HG03095 (cell line): ENCODE data around the gene CHRND.

Experiments used
- ATAC-seq: cut with Tn5 transposase; IDR thresholded peaks from one replicate; pipeline ENCODE4 v1.9.1; 2021; ENCODE audit warnings: moderate library complexity; ENCODE audit not compliant: unreplicated experiment

CHRND gene

DNA sequence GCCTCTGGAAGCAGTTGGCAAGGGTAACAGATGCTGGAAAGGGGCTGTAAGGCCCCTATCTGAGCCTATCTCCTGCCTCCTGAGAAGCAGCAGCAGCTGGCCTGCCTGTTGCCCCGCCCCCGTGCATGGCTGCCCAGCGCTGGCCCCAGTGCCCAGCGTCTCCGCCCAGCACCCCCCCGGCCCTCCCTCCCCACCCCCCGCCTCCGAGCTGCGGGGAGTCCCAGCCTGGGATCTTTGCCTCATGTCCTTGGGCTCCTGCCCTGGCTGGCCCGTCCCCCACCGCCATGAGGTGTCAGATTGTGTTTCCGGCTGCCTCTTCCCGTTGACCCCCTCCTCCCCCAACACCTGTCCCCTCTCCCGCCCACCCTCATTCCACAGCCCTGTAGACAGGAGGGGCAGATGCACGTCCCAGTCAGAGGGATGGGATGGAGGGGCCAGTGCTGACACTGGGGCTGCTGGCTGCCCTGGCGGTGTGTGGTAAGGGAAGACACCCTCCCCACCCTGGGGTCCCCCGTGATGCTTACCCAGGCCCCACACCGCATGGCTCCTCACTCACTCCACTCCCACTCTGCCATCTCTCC, at the start of gene CHRND:
Gene CHRND (plus strand): TSS at position 370 of the 581 bp plus-strand sequence. CDS start 56 bp downstream, at position 426.
- no peak for ATAC-seq

DNA sequence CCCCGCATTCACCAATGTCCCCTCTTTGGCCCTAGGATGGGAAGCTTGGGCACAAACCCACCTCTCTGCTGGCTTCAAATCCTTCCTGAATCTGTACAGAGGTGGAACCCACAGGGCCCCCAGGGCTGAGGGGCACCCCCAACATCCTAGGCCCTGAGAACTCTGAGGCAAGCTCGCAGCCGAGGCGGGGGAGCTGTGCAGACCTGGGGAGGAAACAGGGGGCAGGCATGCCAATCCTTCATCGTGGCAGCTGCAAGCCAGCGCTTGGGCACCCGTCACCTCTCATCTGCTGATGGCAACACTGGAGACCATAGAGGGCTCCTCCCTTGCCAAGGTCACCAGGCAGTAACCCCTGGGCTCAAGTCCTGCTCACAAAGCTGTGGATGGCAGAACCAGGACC, 49.2 kb upstream of the CHRND start:
- ATAC-seq = no peak

DNA sequence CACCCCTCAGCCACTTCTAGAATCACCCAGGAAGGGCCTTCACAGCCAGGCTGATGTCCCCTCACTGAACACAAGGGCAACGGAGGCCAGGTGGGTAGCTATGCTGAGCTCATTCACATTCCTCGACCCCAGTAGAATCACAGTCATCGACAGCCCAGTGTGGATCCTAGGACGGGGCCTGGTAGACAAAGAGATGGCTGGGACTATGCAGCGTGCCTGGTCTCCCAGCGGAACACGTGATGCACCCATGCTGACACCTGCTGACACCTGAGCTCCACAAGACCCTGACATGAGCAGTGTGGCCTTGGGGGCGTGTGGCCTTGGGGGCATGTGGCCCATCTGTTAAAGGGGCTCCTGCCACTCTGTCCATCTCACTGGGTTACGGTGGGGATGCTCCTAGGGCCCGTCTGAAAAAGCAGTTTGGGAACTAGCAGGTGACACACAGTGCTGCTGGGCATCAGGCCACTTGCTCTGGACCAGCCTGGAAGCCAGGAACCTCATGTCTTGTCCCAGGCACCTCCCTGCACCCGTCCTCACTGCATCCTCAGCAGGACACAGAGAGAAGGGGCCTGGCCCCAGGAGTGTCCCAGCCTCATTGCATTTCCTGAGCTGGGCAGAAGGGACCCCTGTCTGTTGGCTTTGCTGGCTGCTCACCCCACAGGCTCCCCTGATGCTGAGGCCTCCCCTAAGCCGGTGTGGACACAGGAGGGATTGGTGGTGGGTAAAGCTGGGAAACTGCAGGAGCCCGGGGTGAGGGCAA, 48.0 kb upstream of the CHRND start:
- no peak for ATAC-seq

DNA sequence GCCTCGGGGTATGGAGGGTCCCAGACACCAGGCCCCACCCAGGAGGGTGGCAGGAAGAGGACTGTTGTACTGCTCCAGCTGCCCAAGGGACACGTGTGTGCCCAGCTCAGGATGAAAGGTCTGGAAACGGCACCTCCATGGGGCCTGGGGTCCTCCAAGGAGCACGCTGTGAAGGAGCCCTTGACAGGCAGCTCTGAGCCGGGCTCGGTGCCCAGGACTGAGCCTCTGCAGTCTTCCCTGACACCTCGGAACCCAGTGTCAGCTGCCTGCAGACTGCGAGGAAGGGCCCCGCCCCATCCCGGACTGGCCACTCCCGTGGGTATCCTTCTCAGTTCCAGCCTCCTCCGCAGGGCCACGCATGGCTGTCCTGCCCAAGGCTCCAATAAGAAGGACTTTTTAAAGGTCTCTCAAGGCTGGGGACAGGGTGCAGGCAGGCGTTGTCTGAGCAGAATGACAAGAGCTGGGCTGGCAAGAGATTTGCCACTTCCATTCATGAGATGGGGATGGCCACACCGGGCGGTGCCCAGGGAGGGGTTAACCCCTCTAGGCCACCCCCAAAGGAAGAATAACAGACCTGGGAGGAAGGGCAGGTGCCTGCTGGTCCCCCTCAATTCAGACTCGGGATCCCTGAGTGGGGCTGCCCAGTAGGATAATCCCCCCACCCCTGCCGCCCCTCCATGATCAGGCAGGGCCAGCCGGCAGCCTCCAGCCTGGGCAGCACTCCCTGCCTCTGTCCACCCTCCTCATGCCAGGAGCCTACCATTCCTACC, 47.2 kb upstream of the CHRND start:
- no peak for ATAC-seq

DNA sequence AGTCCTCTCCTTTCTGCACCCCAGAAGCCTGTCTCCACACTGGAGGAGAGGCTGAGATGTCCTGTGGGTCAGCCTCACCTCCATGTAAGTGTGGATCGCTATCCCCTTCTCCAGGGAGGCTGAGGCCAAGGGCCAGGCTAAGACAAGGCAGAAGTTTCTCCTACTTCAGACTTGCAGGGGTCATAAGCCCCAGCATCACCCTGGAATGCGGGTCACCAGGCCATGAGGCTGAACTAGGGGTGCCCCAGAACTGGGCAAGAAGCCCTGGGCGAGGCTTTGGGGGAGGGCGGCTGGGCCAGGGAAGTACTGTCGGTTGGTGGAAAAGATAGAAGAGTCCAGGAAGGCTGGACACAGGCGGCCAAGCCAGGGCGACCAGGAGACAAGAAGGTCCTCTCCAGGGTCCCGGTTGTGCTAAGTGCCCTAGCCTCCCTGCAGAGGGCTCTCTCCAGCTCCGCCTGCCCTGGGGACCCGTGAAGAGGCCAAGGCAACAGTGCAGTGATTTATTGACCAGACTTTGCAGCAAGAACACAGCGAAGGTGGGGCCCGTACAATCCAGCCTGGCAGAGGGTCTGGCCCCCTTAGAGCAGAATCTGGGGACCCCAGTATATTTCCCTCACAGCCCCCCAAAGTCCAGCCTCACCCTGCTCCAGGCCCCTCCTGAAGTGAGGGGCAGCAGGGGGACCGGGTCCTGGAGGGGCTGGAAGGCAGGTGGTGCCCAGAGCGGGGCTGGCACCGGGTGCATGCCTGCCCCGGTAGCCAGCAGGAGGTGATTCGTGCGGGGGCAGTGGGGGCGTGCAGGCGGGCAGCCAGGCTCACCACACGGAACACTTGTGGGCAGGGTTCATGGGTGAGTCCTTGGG, 46.4 kb upstream of the CHRND start:
- ATAC-seq = no peak

DNA sequence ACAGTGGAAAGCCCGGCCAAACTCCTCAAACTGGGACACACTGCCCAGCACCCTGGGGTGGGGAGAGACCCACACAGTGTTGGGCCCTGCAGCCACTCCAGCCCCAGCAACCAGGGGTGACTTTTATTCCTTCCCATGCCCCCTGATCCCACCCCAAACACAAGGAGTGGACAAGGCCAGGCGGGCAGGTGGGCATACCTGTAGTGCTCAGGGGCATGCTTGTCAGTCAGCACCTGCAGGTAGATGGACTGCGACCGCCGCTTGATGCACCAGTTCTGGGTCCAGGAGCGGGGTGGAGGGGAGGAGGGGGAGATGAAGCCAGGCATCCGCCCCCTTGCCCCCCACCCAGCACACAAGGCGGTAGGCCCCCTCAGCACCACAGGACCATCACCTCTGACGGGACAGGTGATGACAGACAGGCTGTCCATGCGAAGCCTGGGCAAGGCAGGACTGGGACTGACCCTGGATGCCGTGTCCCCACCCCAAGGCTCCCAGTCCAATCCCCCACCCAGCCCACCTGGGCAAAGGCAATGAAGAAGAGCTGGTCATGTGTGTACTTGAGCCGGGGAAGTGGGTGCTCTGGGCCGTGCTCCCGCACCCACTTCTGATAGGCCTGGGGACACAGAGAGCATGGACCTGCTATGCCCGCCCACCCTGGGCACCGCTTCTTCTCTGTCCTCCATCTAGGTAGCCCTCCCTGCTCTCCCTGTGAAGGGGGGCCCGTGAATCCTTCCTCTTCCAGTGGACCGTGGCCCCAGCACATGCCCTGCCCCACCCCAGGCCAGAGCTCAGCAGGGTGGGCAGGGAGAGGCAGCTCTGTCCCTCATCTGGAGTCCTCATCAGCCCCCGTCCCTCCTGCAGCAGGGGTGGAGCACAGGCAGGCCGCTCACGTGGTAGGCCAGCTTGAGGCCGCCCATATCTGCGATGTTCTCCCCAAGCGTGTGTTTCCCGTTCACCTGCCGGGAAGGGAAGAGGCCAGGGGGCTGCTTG, 45.5 kb upstream of the CHRND start:
- no peak for ATAC-seq

DNA sequence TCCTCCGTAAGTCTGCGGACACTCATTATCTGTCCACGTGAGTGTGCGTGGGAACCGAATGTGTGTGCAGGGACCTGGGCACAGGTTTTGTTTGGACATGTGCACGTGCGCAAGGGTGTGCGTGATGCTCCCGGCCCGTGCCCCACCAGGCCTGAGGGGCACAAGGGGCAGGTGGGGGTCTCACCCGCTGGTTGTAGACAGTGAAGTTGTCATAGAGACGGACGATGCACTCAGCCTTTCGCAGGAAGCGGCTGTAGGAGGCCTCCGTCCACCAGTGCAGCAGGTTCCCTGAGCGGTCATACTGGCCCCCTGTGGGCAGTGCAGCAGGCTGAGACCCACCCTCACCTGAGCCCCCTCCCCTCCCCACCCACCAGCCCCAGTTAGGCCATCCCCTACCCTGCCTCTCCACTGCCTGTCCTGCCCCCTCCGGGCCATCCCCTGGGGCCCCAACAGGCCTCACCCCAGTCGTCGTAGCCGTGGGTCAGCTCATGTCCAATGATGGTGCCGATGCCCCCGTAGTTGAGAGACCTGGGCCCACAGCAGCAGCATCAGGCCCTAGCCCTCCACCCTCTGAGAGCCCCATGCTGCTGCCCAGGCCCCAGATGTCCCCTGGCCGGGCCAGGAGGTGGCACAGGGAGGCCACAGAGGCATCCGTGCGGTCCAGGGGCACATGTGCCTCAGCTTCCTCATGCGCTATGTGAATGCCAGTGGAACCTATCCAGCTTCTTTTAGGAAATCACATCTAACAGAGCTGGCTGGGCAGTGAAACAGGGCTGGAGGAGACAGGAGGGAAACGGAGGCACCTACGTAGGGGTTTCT, 44.4 kb upstream of the CHRND start:
- ATAC-seq = no peak

DNA sequence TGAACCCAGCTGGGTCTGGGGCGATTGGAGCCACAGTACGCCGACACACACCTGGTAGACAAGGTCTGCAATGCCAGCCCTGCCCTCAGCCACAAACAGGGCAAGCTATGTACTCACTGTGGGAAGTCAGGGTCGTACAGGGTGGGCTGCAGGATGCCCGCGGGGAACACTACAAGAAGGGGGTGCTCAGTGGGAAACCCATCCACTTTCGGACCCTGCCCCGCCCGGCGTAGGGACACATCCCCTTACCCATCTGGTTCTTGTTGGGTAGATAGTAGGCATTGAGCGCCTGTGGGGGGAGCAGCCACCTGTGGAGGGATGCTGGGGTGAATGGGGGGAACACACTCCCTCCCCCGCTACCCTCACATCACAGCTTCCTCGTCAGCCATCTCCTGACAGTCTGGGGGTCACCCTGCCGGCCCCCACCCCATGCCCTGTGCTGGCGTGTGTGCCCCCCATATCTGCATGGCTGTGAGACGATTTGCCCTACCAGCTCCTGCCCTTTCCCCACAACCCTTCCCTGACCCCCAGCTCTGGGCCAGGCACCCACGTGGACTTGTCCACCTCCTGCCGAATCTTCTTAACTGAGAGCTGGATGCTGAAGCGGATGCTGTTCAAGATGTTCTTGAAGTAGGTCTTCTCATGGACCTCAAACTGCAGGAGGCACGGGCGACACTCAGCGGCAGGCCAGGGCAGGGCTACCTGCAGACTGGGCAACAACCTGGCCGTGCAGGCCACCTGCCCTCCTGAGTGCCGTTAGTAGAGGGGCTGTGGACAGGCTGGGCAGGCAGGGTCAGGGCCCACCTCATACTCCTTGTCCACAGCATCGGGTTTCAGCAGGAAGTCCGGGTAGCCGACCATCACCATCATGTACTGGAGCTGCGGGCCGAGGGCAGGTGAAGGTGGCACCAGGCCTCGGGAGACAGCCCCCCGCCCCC, 43.4 kb upstream of the CHRND start:
- no peak for ATAC-seq

DNA sequence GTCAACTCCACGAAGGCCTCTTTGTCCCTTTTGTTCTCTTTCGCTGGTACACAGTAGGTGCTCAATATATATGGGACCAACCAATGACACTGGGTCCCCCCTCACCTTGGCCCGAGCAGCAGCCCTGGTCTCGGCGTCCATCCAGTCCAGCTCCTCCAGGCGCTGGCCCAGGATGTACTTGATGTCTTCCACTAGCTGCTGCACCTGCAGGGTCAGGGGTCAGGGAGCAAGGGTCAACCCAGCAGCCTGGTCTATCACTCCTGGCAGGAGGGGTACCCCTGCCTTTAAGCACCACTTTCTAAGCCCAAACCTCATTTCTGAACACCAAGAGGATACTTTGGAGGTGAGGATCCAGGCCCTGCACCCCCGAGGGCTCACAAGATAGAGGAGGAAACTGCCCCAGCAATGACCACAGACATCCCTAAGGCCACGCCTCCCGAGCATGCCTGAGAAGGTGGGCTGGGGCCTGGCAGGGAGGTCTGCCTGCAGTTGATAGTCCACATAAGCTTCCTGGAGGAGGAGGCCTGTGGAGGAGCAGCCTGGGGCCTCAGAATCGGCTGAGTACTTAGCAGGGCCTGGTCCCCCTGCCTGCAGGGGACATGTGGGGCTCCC, 42.5 kb upstream of the CHRND start:
- no peak for ATAC-seq

DNA sequence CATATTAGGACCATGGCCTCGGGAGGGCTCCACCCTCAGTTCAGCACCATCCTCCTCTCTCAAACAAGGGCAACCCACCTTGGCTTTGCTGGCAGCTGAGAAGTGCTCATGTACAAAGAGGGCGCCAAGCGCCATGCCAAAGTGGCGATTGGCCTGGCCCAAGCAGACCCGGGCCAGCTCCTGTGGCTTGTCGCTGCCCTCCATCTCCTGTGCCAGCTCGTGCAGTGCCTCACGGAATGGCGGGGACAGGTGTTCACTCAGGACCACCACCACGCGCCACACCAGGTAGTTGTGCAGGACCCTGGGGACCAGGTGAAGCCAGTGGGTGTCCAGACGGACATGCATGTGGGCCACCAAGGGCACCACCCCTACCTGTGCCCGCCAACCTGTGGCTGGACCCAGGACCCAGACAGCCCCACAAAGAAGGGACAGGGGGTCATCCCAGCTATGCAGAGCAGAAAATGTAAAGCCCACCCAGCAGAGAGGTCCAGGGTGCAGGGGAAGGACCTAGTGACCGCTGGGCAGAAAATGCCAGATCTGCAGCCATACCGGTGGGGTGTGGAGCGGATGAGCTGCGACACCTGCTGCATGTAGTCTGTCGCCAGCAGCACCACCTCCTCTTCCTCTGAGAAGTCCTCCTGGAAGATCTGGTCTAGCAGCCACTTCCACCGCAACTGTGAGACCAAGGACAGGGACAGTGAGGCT, 41.9 kb upstream of the CHRND start:
- ATAC-seq = no peak

DNA sequence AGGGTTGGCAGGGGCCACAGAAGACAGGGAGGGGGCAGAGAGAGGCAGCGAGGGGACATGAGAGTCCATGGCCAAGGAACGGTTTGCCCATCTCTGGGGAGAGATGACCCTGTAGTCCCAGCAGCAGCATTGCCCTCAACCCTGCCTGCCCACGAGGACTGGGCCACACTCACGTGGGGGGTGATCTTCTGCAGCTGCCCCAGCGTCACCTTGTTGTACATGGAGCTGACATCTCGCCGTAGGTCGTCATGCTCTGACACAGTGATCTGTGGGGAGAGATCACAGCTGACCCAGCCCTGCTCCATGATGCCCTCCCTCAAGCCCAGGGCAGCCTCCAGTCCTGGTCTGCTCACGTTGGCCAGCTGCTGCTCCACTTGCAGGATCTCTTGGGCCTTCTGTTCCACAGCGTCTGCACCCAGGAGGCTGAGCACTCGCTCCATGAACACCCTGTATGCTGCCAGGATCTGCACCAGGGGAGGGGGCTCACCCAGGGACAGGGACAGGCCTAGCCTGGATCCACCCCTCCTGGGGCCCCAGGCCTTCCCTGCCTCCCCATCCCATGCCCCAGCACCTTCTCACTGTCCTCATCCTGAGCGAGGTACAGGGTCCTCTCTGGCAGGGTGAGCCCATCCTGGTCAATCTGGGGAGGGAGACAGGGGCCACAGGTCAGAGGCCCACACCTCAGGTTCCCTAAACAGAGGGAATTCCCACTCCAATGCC, 41.2 kb upstream of the CHRND start:
- no peak for ATAC-seq

DNA sequence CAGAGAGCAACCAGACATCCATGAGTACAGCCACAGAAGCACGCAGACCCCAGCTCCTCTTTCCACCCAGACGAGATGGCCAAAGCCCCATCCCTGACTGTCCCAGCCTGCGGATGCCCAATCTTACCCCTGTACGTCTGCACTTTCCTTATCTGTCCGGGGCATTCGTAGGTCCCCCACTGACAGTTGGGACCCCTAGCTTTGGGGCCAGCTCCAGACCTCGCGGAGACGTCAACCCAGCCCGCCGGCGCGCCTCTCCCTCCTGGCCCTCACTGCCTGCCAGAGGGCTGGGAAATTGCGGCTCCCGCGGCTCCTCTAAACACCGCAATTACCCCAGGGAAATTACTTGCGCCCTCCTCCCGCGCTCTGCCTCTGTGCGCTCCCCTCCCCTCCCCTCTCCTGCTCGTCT, 40.6 kb upstream of the CHRND start:
- no peak for ATAC-seq

DNA sequence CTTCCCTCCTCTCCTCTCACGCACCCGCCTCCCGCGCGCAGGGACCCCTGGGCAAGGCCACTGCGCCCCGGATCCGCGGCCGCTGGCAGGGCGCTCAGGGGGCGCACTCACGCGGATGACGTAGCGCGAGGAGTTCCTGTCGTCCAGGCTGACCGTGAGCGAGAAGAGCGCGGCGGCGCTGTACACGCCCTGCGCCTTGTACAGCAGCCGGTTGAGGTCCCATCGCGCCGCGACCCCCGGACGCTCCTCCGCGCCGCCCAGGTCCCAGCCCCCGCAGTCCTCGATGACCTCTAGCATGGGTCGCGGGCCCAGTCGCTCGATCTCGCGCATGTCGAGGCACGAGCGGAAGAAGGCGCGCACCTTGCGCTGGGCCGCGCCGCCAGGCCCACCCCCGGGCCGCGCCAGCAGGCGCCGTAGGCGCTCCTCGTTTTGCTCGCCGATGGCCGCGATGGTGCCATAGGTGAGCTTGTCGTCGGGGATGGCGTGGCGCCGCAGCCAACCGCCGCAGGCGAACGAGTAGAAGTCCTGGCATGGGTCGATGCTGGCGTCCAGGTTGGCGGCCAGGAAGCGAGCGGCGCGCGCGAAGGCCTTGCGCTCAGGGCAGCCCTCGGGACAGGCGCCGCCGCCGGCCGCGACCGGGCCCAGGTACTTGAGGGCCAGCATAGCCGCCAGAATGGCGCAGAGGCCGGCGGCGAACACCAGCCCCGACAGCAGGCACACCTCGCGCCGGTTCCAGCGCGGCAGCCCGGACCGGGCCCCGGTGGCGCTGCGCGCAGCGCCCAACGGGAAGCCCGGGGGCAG, 40.0 kb upstream of the CHRND start:
- ATAC-seq = no peak

DNA sequence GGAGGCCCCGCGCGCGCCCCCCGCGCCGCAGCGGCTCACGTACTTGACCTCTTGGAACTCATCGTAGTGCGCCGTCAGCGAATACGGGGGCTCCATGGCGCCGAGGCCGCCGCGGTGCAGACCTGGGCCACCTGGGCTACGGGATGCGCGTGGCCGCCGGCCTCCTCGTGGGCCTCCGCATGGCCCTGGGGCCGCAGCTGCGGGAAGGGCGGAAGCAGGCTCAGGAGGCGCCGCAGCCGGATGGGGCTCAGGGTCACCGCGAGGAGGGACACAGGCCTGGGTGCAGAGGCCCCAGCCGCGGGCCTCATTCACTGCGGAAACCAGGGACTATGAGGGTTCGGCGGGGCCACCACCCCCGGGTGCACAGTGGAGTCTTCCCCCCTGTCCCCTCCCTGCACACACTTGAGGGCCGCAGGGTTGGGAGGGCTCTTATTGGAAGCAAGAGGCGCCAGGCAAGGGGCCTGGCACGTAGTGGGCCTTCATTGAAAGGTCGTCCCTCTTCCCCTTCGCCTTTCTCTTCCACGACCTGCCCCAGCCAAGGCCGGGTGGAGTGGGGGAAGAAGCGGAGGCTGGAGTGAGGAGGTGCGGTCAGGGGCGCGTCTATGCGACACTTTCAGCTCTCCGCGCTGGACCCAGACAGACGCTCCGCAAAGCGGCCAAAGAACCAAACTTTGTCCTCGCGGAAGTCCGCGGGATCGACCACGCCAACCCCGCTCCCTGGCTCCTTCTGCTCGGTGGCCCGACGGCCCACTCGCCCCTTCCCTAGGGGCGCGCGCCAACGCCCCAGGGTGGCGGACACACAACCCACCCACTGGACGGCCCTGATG, 39.2 kb upstream of the CHRND start:
- no peak for ATAC-seq
